Glomerular endothelial cell (primary cell): ENCODE measurements around the gene EDN2. TPM values are rescaled to one million over a fixed set of nuclear protein-coding genes. Genes with fewer than 3 reads are reported as not detected.

Experiments
- DNase-seq: peaks from one replicate; pipeline ENCODE4 v3.0.0-alpha.2; 2011; ENCODE audit warnings: low read depth, low spot score; ENCODE audit errors: extremely low read depth
- total RNA-seq: library from RNA; depleted of rRNA; stranded (reverse); fragments of >200 nt; gene quantifications from 2 replicates; pipeline ENCODE4 v1.2.3, GENCODE V29; 2015

The EDN2 gene
- total RNA-seq: 0.53 and 0.63 TPM in 2 replicates

GRCh38 chr1:41484402-41485241, at the start of gene EDN2:
TSS of gene EDN2 (minus strand) at chr1:41484683. CDS start at chr1:41484601, 82 bp downstream.
- no peak for DNase-seq

- no peak for DNase-seq
These were observed 49.2 kb upstream of the EDN2 start for GRCh38 chr1:41533731-41534080.

- DNase-seq: no peak
These were observed 48.7 kb upstream of the EDN2 start for GRCh38 chr1:41533016-41533730.

GRCh38 chr1:41532206-41532975, 47.9 kb upstream of the EDN2 start:
- DNase-seq: no peak

- no peak for DNase-seq
These were observed 45.9 kb upstream of the EDN2 start for GRCh38 chr1:41530411-41530810.

- DNase-seq: no peak
These were observed 45.3 kb upstream of the EDN2 start for GRCh38 chr1:41529621-41530395.

- DNase-seq: no peak
These were observed 44.5 kb upstream of the EDN2 start for GRCh38 chr1:41528726-41529605.

- no peak for DNase-seq
These were observed 43.6 kb upstream of the EDN2 start for GRCh38 chr1:41528106-41528505.

GRCh38 chr1:41526956-41527561, 42.6 kb upstream of the EDN2 start:
- DNase-seq: no peak

- no peak for DNase-seq
These were observed 41.6 kb upstream of the EDN2 start for GRCh38 chr1:41525891-41526587.

GRCh38 chr1:41524676-41525675, 40.5 kb upstream of the EDN2 start:
- DNase-seq: no peak

GRCh38 chr1:41523949-41524675, 39.6 kb upstream of the EDN2 start:
- no peak for DNase-seq

GRCh38 chr1:41523071-41523470, 38.6 kb upstream of the EDN2 start:
- DNase-seq: no peak

GRCh38 chr1:41521766-41522165, 37.3 kb upstream of the EDN2 start:
- no peak for DNase-seq

GRCh38 chr1:41520951-41521752, 36.7 kb upstream of the EDN2 start:
- DNase-seq: no peak

GRCh38 chr1:41519667-41520066, 35.2 kb upstream of the EDN2 start:
- no peak for DNase-seq
